ENCODE results near the gene USP21. TPM values are rescaled to one million over a fixed set of nuclear protein-coding genes. Genes with fewer than 3 reads are reported as not detected.

The USP21 gene
- total RNA-seq, 1 donor from 2014 or later = 21.5 TPM

- peaks cover 7% of the 10 kb centered on the region for H3K36me3 Mint-ChIP-seq (ENCODE audit: unreplicated experiment)
- TF ChIP-seq, protein P1, sequence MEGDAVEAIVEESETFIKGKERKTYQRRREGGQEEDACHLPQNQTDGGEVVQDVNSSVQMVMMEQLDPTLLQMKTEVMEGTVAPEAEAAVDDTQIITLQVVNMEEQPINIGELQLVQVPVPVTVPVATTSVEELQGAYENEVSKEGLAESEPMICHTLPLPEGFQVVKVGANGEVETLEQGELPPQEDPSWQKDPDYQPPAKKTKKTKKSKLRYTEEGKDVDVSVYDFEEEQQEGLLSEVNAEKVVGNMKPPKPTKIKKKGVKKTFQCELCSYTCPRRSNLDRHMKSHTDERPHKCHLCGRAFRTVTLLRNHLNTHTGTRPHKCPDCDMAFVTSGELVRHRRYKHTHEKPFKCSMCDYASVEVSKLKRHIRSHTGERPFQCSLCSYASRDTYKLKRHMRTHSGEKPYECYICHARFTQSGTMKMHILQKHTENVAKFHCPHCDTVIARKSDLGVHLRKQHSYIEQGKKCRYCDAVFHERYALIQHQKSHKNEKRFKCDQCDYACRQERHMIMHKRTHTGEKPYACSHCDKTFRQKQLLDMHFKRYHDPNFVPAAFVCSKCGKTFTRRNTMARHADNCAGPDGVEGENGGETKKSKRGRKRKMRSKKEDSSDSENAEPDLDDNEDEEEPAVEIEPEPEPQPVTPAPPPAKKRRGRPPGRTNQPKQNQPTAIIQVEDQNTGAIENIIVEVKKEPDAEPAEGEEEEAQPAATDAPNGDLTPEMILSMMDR (IDR thresholded peaks at IDR 0.05; ENCODE audit: partially characterized antibody, unreplicated experiment) = no peak
- peaks cover 8% of the 10 kb centered on the region for H3K27me3 Mint-ChIP-seq (ENCODE audit: unreplicated experiment)
- no peak overlapping the region for H3K27ac Mint-ChIP-seq (ENCODE audit: unreplicated experiment)
- no peak overlapping the region for H3K4me3 Mint-ChIP-seq (ENCODE audit: unreplicated experiment)
- H3K9me3 Mint-ChIP-seq (ENCODE audit: unreplicated experiment) = peaks cover 8% of the 10 kb centered on the region
- DNase-seq = no peak
- H3K4me1 Mint-ChIP-seq (ENCODE audit: low read depth, unreplicated experiment) = peaks cover 4% of the 10 kb centered on the region
These were observed 11.9 kb downstream of the USP21 start for GRCh38 chr1:161171191-161171590.

DNA sequence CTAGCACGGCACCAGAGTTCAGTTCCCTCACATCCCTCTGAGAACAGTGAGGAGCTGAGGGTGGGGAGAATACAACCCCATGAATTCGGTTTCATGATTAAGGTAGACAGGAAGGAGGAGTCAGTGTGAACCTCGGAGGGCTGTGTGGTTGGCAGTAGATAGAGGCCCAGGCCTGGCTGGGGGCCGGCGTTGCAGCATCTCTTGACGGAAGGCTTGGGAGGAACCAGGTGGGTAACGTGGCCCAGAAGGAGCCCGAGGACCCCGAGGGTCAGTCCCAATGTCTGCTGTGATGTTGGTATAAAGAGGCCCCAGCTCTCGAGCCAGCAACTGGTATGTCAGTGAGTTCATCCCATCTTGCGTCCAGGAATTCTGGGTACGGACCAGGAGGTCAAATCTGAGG is 12.4 kb downstream of the USP21 start:
- Mint-ChIP-seq H3K4me1 (ENCODE audit: low read depth, unreplicated experiment) (peaks cover 4% of the 10 kb centered on the region), H3K4me3 (ENCODE audit: unreplicated experiment) (no peak overlapping the region), H3K9me3 (ENCODE audit: unreplicated experiment) (peaks cover 8% of the 10 kb centered on the region), H3K27ac (ENCODE audit: unreplicated experiment) (no peak overlapping the region), H3K27me3 (ENCODE audit: unreplicated experiment) (peaks cover 7% of the 10 kb centered on the region), H3K36me3 (ENCODE audit: unreplicated experiment) (peaks cover 7% of the 10 kb centered on the region)
- TF ChIP-seq, protein P1 (IDR thresholded peaks at IDR 0.05; ENCODE audit: partially characterized antibody, unreplicated experiment) = no peak
- no peak for DNase-seq

DNA sequence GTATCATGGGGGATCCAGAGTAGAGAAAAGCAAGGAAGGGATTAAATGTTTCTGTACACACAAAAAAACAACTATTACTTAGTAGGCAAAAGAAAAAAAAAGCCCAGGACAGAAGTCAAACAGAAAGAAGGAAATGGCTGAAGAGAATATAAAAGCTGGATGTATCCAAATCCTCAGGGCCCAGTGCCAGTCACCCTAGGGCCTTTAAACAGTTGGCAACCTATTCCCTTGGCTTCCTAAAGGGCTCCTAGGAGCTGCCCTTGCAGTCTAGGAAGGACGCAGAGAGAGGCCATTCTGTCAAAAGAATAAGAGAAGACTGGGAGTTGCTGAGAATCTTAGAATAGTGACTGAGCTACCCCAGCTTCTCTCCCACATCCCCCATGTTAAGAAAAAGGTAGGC is 13.0 kb downstream of the USP21 start:
- no peaks in the 10 kb centered on the region for H3K4me1 Mint-ChIP-seq (ENCODE audit: low read depth, unreplicated experiment)
- H3K36me3 Mint-ChIP-seq (ENCODE audit: unreplicated experiment) = peaks cover 7% of the 10 kb centered on the region
- TF ChIP-seq, protein P1 (IDR thresholded peaks at IDR 0.05; ENCODE audit: partially characterized antibody, unreplicated experiment) = no peak
- peaks cover 7% of the 10 kb centered on the region for H3K27me3 Mint-ChIP-seq (ENCODE audit: unreplicated experiment)
- no peak for DNase-seq
- H3K27ac Mint-ChIP-seq (ENCODE audit: unreplicated experiment) = no peak overlapping the region
- no peak overlapping the region for H3K4me3 Mint-ChIP-seq (ENCODE audit: unreplicated experiment)
- H3K9me3 Mint-ChIP-seq (ENCODE audit: unreplicated experiment) = peaks cover 6% of the 10 kb centered on the region

DNA sequence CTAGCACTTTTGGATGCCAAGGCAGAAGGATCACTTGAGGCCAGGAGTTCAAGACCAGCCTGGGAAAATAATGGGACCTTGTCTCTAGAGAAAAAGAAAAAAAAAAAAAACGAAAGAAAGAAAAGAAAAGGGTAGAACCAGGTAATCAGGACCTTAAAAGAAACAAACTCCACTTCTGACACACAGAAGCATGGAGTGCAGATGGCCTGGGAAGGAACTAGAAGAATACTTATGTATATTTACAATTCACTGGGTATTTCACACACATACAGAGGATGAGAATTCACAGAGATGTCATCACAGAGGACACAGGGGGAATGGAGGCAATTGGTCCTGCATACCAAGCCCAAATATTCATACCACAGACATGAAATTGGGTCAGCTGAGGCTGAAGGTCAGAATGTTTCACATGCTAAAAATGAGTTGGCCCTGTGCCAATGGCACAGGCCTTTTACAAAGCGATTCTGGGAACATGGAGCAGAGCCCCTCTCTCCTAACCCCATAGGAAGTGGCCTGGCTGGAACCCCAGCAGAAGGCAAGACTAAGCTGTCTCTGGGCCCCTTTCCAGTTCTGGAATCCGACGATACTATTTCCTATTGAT is 13.6 kb downstream of the USP21 start:
- TF ChIP-seq, protein P1 (IDR thresholded peaks at IDR 0.05; ENCODE audit: partially characterized antibody, unreplicated experiment) = no peak
- Mint-ChIP-seq H3K27ac (ENCODE audit: unreplicated experiment) (no peak overlapping the region), H3K4me1 (ENCODE audit: low read depth, unreplicated experiment) (peaks cover 3% of the 10 kb centered on the region), H3K36me3 (ENCODE audit: unreplicated experiment) (peaks cover 7% of the 10 kb centered on the region), H3K9me3 (ENCODE audit: unreplicated experiment) (peaks cover 8% of the 10 kb centered on the region), H3K27me3 (ENCODE audit: unreplicated experiment) (peaks cover 9% of the 10 kb centered on the region), H3K4me3 (ENCODE audit: unreplicated experiment) (no peak overlapping the region)
- DNase-seq = no peak

GRCh38 chr1:161173711-161174110 is 14.4 kb downstream of the USP21 start:
- Mint-ChIP-seq H3K9me3 (ENCODE audit: unreplicated experiment) (peaks cover 11% of the 10 kb centered on the region), H3K4me3 (ENCODE audit: unreplicated experiment) (no peak overlapping the region), H3K36me3 (ENCODE audit: unreplicated experiment) (peaks cover 7% of the 10 kb centered on the region), H3K27me3 (ENCODE audit: unreplicated experiment) (peaks cover 14% of the 10 kb centered on the region), H3K4me1 (ENCODE audit: low read depth, unreplicated experiment) (peaks cover 8% of the 10 kb centered on the region), H3K27ac (ENCODE audit: unreplicated experiment) (no peak overlapping the region)
- no peak for DNase-seq
- TF ChIP-seq, protein P1 (IDR thresholded peaks at IDR 0.05; ENCODE audit: partially characterized antibody, unreplicated experiment) = no peak
